Measurements from ENCODE around the gene OR51I1. TPM values are rescaled to one million over a fixed set of nuclear protein-coding genes. Genes with fewer than 3 reads are reported as not detected.
A peak's percentile ranks its signal among the peaks of the same experiment; 100 is the strongest.

Gene OR51I1
- total RNA-seq, 1 donor = 0.09 TPM

DNA sequence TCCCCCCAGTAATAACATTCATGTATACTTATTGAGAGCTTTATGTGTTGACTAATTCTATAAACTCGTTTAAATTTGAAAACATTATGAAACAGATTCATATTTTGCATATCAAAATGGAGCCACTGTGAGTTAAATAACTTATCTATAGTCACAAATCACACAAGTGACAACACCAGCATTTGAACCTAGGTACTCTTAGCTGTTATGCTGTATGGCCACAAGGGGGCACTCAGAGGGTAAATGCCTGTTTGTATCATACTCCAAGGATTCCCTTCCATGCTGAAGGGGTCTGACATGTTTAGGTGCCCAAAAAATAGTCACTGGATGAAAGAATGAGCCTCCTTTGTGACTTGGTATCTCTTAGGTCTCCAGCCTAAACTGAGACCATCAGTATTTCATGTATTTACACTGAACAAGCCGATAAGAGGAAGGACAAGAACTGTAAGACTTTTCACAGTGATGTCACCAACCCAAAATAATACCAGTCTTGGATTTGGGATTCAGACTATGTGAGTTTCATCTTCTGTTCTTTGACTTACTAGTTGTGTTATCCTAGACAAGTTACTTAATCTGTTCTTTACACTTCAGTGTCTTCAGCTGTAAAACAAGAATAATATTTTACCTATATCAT lies 35.0 kb upstream of the OR51I1 start:
- H3K4me3 ChIP-seq (ENCODE audit: low read depth, low read length) = no peak overlapping the region
- TF ChIP-seq, protein P1, sequence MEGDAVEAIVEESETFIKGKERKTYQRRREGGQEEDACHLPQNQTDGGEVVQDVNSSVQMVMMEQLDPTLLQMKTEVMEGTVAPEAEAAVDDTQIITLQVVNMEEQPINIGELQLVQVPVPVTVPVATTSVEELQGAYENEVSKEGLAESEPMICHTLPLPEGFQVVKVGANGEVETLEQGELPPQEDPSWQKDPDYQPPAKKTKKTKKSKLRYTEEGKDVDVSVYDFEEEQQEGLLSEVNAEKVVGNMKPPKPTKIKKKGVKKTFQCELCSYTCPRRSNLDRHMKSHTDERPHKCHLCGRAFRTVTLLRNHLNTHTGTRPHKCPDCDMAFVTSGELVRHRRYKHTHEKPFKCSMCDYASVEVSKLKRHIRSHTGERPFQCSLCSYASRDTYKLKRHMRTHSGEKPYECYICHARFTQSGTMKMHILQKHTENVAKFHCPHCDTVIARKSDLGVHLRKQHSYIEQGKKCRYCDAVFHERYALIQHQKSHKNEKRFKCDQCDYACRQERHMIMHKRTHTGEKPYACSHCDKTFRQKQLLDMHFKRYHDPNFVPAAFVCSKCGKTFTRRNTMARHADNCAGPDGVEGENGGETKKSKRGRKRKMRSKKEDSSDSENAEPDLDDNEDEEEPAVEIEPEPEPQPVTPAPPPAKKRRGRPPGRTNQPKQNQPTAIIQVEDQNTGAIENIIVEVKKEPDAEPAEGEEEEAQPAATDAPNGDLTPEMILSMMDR (IDR thresholded peaks at IDR 0.05; ENCODE audit: insufficient read depth, low read length) = peak; percentile 87
- DNase-seq (ENCODE audit: low read depth) = peak; percentile 71

DNA sequence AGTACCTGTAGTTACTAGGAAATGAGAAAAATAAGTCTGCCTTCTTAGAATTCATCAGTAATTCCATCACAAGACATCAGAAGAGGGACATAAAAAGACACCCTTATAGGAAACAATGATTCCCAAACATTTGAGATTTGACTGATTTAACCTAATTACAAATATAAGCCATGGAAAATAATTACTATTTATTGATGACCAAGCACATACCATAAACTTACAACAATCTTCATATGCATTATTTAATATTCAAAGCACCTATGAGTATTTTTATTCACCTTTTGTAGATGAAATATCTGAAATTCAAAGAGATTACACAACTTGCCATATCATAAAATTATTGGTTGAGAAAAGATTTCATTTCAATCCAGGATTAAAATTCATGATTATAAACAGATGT lies 32.6 kb upstream of the OR51I1 start:
- DNase-seq (ENCODE audit: low read depth) = no peak
- H3K4me3 ChIP-seq (ENCODE audit: low read depth, low read length) = no peak overlapping the region
- TF ChIP-seq, protein P1 (IDR thresholded peaks at IDR 0.05; ENCODE audit: insufficient read depth, low read length) = no peak

DNA sequence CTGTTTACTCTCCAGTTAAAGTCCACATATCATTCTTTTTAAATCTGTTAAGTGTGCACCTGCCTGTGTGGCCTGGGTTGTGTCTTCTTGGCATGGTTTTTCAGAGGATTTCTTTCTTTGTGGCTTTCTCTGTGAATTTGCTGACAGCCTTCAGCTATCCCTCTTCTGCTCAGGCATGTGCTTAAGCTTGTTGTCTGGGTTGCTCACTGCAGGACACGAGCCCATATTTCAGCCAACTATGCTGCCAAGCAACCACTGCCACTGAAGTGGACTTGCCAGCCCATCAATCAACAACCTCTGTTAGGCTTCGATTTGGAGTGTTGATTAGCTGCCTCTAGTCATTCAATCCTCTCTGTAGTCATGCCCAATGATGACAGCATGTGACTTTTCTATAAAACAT lies 26.2 kb upstream of the OR51I1 start:
- TF ChIP-seq, protein P1 (IDR thresholded peaks at IDR 0.05; ENCODE audit: insufficient read depth, low read length) = no peak
- H3K4me3 ChIP-seq (ENCODE audit: low read depth, low read length) = no peak overlapping the region
- DNase-seq (ENCODE audit: low read depth) = no peak

DNA sequence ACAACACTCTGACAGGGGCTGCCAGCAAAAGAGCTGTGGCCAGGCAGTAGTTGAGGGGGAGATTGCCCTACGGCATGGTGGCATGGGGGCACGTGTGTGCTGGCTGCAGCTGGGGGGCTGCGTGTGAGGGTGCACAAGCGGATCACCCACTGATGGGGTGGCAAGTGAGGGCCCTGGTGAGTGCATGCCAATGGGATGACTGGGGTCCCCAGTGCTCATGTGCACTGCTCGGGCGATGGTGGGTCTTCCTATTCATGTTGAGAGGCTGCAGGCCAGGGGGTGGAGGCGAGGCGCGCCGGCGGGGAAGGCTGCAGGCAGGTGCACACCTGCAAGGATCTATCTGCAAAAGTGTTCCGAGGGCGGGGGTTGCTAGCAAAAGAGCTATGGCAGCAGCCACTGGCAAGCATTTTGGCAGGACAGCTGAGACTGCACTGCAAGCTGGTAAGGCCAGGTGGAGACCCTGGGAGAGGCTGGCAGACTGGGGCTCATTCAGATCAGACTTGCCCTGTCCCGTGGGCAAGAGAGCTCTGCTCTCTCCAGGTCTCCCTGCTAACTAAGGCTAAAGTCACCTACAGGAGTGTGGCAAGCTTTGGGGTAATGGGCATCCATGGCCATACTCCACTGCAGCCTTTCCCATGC lies 19.8 kb upstream of the OR51I1 start:
- no peak for DNase-seq (ENCODE audit: low read depth)
- TF ChIP-seq, protein P1 (IDR thresholded peaks at IDR 0.05; ENCODE audit: insufficient read depth, low read length) = no peak
- H3K4me3 ChIP-seq (ENCODE audit: low read depth, low read length) = no peak overlapping the region

DNA sequence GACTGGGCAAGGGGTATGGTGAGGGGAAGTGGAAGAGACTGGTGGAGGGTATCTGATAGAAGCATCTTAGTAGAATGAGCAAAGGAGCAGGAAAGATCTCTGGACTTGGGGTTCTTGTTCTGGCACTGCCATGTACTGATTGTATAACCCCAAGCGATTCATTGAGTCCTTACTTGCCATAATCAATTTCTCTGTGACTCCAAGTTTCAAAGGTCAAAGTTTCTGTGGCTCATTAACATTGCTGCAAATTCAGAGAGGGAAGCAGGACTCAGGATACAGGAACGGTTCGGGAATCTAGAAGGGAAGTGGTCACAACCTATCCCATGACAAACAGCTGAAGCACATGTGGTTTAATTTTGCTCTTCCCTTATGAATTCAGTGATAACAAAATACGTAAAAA lies 8.1 kb upstream of the OR51I1 start:
- TF ChIP-seq, protein P1 (IDR thresholded peaks at IDR 0.05; ENCODE audit: insufficient read depth, low read length) = no peak
- no peak for DNase-seq (ENCODE audit: low read depth)
- no peak overlapping the region for H3K4me3 ChIP-seq (ENCODE audit: low read depth, low read length)

DNA sequence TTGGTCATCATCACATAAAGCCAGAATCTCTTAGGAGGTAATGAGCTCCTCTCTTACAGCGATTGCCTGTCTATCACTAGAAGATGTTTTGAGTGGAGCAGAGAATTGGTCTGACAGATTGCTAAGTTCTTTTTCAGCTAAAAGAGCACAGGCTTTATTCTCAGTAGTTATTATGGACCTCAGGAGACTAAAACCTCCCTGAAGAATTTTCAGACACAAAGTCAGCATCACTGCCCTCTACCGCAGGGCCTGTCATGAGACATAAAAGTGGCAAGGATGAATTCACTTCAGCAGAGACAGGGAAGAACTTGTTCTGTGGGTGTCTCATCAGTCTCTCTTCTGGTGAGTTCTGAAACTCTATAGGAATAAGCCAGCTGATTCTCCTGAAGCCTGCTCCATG lies 7.7 kb upstream of the OR51I1 start, which contains the start of gene OR51I2:
OR51I2 (plus strand) TSS at position 301 of the 400 bp plus-strand sequence. CDS start 4,166 bp downstream, outside the sequence.
- TF ChIP-seq, protein P1 (IDR thresholded peaks at IDR 0.05; ENCODE audit: insufficient read depth, low read length) = no peak
- no peak for DNase-seq (ENCODE audit: low read depth)
- H3K4me3 ChIP-seq (ENCODE audit: low read depth, low read length) = no peak within 1 kb of the TSS
